MCF 10A (cell line): Measurements from ENCODE around the gene CHSY3. TPM values are rescaled to one million over a fixed set of nuclear protein-coding genes. Genes with fewer than 3 reads are reported as not detected.

Source experiments
- BruUV-seq: library from RNA; stranded (reverse); fragments of 400-500 nt; replicated peaks from 2 replicates; lab custom pipeline; 2021; lab: Mats Ljungman, UMichigan
- CTCF ChIA-PET: fragments of 300-600 bp; sonication (Branson Sonifier 250); formaldehyde crosslinking; extraction: SDS; loops from one replicate; lab custom pipeline; 2021; ENCODE audit warnings: antibody characterized with exemption, inconsistent platforms; lab: Yijun Ruan, JAX
- POLR2A ChIA-PET: fragments of 300-600, 350-650 bp; sonication (Branson Sonifier 250); formaldehyde crosslinking; extraction: SDS; loops from one replicate; lab custom pipeline; 2020; ENCODE audit warnings: antibody characterized with exemption, inconsistent platforms; lab: Yijun Ruan, JAX
- DNase-seq: peaks from one replicate; pipeline ENCODE4 v3.0.0-alpha.2; 2018; ENCODE audit not compliant: unreplicated experiment
- H3K27ac Mint-ChIP-seq: one replicate; pipeline ENCODE4 v1.8.0; 2022; ENCODE audit warnings: mild to moderate bottlenecking, low read depth, mixed read lengths; ENCODE audit not compliant: unreplicated experiment
- H3K27me3 Mint-ChIP-seq: one replicate; pipeline ENCODE4 v1.8.0; 2022; ENCODE audit warnings: mixed read lengths; ENCODE audit not compliant: insufficient read depth, unreplicated experiment
- H3K36me3 Mint-ChIP-seq: one replicate; pipeline ENCODE4 v1.8.0; 2022; ENCODE audit warnings: mild to moderate bottlenecking, moderate library complexity, mixed read lengths; ENCODE audit not compliant: insufficient read depth, unreplicated experiment
- H3K4me1 Mint-ChIP-seq: one replicate; pipeline ENCODE4 v1.8.0; 2022; ENCODE audit warnings: mixed read lengths; ENCODE audit not compliant: insufficient read depth, unreplicated experiment
- H3K4me3 Mint-ChIP-seq: one replicate; pipeline ENCODE4 v1.8.0; 2022; ENCODE audit warnings: mild to moderate bottlenecking, moderate library complexity, mixed read lengths; ENCODE audit not compliant: unreplicated experiment
- H3K9me3 Mint-ChIP-seq: one replicate; pipeline ENCODE4 v1.8.0; 2022; ENCODE audit warnings: mixed read lengths; ENCODE audit not compliant: unreplicated experiment
- intact Hi-C: fragments of 100-400 bp; cut with micrococcal nuclease; formaldehyde crosslinking; loops from 2 replicates; pipeline ENCODE4 v1.14.1; 2022
- total RNA-seq: library from RNA; stranded (reverse); gene quantifications from 2 replicates; pipeline ENCODE4 v1.2.3, GENCODE V29; 2022
- TF ChIP-seq, protein P1 (sequence below): fragments of 200-600 bp; IDR thresholded peaks from one replicate; pipeline ENCODE4 v1.8.0; 2022; ENCODE audit warnings: antibody characterized with exemption, mild to moderate bottlenecking; ENCODE audit not compliant: unreplicated experiment

The CHSY3 gene
- total RNA-seq, 1 experiment from 2014 or later = 0.82 TPM

DNA sequence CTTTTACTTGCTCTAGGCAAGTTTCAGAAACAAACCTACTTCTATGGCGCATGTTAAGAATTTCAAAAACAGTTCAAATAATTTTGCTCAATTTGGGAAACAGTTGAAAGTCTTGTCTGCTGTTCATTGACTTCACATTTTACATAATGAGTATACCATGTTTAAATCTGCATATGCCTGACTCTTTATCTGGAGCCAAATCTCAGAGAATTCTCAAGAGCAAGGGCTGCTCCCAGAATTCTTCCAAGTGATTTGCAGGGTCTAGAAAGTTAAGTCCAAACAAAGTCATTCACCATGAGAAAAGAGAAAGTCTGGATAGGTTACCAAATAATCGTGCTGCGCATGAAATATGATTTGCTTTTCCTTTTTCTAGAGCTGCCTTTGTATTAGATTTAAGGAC, 160.2 kb downstream of the CHSY3 start:
- H3K36me3 Mint-ChIP-seq = no peaks in the 10 kb centered on the region
- ChIA-PET POLR2A (interaction anchor here (0.7 kb wide), 1 partner anchor 10 kb away, joined by 3 read pairs; no protein-coding TSS in a partner anchor), CTCF (interaction anchor here (1.0 kb wide), 1 partner anchor 11 kb away, joined by 3 read pairs; no protein-coding TSS in a partner anchor)
- TF ChIP-seq, protein P1, sequence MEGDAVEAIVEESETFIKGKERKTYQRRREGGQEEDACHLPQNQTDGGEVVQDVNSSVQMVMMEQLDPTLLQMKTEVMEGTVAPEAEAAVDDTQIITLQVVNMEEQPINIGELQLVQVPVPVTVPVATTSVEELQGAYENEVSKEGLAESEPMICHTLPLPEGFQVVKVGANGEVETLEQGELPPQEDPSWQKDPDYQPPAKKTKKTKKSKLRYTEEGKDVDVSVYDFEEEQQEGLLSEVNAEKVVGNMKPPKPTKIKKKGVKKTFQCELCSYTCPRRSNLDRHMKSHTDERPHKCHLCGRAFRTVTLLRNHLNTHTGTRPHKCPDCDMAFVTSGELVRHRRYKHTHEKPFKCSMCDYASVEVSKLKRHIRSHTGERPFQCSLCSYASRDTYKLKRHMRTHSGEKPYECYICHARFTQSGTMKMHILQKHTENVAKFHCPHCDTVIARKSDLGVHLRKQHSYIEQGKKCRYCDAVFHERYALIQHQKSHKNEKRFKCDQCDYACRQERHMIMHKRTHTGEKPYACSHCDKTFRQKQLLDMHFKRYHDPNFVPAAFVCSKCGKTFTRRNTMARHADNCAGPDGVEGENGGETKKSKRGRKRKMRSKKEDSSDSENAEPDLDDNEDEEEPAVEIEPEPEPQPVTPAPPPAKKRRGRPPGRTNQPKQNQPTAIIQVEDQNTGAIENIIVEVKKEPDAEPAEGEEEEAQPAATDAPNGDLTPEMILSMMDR = no peak
- intact Hi-C loops = no loop called here
- H3K4me1 Mint-ChIP-seq = no peaks in the 10 kb centered on the region
- H3K4me3 Mint-ChIP-seq = no peak overlapping the region
- no peak overlapping the region for H3K27ac Mint-ChIP-seq
- DNase-seq = no peak
- H3K9me3 Mint-ChIP-seq = peaks cover 7% of the 10 kb centered on the region
- no TSS peak for BruUV-seq
- H3K27me3 Mint-ChIP-seq = no peaks in the 10 kb centered on the region

DNA sequence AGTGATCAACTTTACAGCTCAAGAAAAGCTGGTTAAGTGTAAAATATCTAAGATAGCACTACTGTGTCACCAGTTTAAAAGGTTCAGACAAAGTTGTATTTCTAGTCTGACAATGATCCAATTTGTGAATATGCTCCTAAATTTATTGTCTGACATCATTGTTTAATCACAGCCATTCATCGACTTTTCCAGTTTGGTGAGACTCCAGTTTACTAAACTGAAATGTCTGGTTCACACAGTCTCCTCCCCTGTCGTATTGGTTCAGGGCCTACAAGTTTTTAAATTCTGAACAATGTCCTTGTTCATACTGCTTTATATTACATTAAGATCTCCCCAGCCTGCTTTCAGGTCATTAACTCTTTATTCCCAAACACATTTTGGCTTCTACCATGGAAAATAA, 161.4 kb downstream of the CHSY3 start:
- Mint-ChIP-seq H3K9me3 (no peaks in the 10 kb centered on the region), H3K4me3 (no peak overlapping the region), H3K27me3 (no peaks in the 10 kb centered on the region), H3K27ac (no peak overlapping the region), H3K36me3 (no peaks in the 10 kb centered on the region), H3K4me1 (no peaks in the 10 kb centered on the region)
- TF ChIP-seq, protein P1 = no peak
- intact Hi-C loops = no loop called here
- CTCF ChIA-PET = interaction anchor here (0.9 kb wide), 1 partner anchor 10 kb away, joined by 4 read pairs; no protein-coding TSS in a partner anchor
- POLR2A ChIA-PET = no interaction called here
- no peak for DNase-seq
- no TSS peak for BruUV-seq

DNA sequence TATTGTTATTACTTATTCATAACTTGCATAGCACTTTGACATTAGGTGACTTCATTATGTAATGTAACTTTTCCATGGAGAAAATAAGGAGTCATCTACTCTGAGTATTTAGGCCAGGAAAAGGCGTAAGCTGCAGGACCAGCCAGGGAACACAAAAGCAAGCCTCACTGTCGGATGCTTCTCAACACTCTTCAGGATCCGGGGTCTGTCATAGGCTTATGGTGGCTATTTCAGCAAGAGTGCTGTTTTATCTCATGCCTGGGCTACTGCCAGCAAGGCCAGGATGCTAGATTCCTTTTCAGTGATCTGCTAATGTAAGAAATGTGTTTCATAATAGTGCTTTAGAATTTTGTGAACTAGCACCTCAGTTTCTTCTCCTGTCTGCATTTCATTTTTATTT, 162.4 kb downstream of the CHSY3 start:
- no peak for DNase-seq
- POLR2A ChIA-PET = interaction anchor here (1.2 kb wide), 1 partner anchor 32 kb away, joined by 4 read pairs; no protein-coding TSS in a partner anchor
- intact Hi-C loops = no loop called here
- no peaks in the 10 kb centered on the region for H3K9me3 Mint-ChIP-seq
- H3K27me3 Mint-ChIP-seq = no peaks in the 10 kb centered on the region
- BruUV-seq = no TSS peak
- CTCF ChIA-PET = no interaction called here
- TF ChIP-seq, protein P1 = no peak
- no peaks in the 10 kb centered on the region for H3K4me1 Mint-ChIP-seq
- H3K4me3 Mint-ChIP-seq = no peak overlapping the region
- H3K36me3 Mint-ChIP-seq = no peaks in the 10 kb centered on the region
- H3K27ac Mint-ChIP-seq = no peak overlapping the region

DNA sequence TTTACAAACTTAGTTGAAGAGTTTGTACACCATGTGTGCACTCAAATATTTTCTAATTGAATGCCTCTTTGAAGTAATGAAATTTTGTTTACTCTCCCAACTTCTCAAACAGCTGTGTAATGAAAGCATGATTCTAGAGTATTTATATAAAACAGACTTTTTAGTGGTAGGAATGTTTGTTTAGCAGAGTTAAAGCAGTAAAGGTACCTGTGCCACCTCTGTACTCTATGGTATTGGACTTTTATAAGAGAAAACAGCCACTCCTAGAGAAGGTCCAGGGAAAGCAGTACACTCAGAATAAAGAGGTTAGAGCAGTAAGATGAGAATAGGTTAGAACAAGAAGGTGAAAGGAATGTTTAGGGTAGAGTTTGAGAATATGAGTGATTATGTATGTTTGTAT, 163.1 kb downstream of the CHSY3 start:
- TF ChIP-seq, protein P1 = no peak
- Mint-ChIP-seq H3K36me3 (no peaks in the 10 kb centered on the region), H3K9me3 (no peaks in the 10 kb centered on the region), H3K27me3 (no peaks in the 10 kb centered on the region), H3K4me3 (no peak overlapping the region), H3K4me1 (no peaks in the 10 kb centered on the region), H3K27ac (no peak overlapping the region)
- CTCF ChIA-PET = interaction anchor here (0.6 kb wide), 1 partner anchor 949 kb away, joined by 3 read pairs; no protein-coding TSS in a partner anchor
- intact Hi-C loops = no loop called here
- no TSS peak for BruUV-seq
- DNase-seq = no peak
- POLR2A ChIA-PET = no interaction called here
